Anterior cingulate cortex (tissue), 58 donors: ENCODE measurements around the gene TTBK2.
A peak's percentile ranks its signal among the peaks of the same experiment; 100 is the strongest.
"Not testable (repeated sequence)": the region's sequence is repeated elsewhere in the genome, so short reads cannot be mapped to it uniquely, and the experiment has no call there.

Source experiments
- DNase-seq, 58 donors: peaks; one replicate each; lab custom pipeline; 2025; lab: John Stamatoyannopoulos, UW

Gene TTBK2

DNA sequence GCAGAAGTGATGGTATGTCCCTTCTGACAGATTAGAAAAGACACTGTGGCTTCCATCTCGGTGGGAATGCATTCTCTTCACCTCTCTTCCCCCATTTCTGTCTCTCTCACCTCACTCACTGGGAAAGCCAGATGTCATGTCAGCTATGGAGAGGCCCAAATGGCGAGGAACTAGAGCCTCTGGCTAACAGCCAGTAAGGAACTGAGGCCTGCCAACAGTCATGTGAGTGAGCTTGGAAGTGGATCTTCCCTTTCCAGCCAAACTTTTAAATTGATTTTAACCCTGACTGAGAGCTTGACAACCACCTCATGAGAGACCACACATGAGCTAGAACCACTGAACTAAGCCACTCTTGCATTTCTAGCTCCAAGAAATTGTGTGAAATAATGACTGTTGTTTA, 148.4 kb downstream of the TTBK2 start:
- DNase-seq = peak in 11 of 58 donors; percentile 1 to 31 (median 3)

DNA sequence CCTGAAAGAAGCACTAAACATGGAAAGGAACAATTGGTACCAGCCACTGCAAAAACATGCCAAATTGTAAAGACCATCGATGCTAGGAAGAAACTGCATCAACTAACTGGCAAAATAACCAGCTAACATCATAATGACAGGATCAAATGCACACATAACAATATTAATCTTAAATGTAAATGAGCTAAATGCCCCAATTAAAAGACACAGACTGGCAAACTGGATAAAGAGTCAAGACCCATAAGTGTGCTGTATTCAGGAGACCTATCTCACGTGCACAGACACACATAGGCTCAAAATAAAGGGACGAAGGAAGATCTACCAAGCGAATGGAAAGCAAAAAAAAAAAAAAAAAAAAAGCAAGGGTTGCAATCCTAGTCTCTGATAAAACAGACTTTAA, 154.5 kb downstream of the TTBK2 start:
- DNase-seq = not testable (repeated sequence)

DNA sequence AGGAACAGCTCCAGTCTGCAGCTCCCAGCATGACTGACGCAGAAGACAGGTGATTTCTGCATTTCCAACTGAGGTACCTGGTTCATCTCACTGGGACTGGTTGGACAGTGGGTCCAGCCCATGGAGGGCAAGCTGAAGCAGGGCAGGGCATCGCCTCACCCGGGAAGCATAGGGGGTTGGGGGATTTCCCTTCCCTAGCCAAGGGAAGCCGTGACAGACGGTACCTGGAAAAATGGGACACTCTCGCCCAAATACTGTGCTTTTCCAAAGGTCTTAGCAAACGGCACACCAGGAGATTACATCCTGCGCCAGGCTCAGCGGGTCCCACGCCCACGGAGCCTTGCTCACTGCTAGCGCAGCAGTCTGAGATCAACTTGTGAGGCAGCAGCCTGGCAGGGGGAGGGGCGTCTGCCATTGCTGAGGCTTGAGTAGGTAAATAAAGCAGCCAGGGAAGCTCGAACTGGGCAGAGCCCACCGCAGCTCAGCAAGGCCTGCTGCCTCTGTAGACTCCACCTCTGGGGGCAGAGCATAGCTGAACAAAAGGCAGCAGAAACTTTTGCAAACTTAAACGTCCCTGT, 156.3 kb downstream of the TTBK2 start:
- DNase-seq = peak in 9 of 58 donors; percentile 5 to 52 (median 14)

DNA sequence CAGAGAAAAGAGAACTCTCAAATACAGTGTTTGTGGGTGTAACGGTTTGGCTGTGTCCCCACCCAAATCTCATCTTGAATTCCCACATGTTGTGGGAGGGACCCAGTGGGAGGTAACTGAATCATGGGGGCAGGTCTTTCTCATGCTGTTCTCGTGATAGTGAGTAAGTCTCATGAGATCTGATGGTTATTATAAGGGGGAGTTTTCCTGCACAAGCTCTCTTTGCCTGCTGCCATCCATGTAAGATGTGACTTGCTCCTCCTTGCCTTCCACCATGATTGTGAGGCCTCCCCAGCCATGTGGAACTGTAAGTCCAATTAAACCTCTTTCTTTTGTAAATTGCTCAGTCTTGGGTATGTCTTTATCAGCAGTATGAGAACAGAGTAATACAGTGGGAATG, 158.8 kb downstream of the TTBK2 start:
- DNase-seq = not testable (repeated sequence)

DNA sequence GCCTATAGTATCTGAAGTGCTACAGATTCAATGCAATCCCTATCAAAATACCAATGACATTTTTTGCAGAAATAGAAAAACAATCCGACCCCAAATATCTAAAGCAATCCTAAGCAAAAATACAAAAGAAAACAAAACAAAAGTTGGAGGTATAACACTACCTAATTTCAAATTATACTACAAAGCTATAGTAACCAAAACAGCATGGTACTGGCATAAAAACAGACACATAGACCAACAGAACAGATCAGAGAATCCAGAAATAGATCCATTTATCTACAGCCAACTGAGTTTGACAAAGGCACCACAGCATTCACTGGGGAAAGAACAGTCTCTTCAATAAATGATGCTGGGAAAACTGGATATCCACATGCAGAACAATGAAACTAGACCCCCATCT, 159.8 kb downstream of the TTBK2 start:
- no peak for DNase-seq

DNA sequence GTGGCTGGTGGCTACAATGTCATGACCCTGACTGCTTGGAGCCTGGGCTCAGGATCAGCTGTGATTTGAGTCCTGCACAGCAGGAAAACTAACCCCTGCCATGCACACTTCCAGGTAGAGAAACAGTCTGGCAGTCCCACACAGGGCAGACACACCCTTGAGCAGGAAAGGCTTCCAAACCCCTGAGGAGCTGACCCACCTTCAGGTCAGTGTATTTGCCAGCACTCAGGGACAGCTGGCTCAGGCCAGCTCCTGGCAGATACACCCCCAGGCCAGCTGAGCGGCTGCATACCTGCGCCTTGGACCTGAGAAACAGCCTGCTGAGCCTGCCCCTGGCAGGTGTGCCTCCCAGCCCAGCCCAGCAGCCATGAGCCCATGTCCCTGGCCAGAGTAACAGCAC, 161.5 kb downstream of the TTBK2 start:
- DNase-seq = no peak

DNA sequence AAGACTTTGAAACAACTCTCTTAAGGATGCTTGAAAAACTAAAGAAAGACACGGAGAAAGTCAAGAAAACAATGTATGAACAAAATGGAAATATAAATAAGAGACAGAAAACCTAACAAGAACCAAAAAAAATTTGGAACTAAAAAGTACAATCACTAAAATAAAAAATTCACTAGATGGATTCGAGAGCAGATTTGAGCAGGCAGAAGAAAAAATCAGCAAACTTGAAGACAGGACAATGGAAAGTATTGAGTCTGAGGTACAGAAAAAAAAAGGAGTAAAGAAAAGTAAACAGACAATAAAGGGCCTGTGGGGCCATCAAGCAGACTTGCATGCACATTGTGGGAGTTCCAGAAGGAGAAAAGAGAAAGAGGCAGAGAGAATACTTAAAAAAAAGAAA, 170.3 kb downstream of the TTBK2 start:
- DNase-seq = no peak

DNA sequence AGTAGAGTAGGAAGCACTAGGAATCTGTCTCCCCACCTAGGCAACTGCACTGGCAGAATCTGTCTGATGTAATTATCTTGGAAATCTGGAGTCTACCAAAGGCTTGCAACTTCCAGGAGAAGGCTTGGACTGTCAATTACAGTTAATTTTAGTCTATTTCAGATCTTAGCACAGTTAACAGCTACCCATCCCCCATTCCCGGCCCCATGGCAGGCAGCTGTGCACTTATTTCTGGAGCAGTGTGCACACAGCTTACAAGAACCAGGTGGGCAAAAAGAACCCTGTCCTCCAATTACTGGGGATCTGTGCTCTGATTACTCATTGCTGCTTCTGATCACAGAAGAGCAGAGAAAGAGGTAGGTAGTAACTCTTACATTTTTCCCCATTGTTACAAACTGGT, 171.3 kb downstream of the TTBK2 start:
- DNase-seq = no peak

DNA sequence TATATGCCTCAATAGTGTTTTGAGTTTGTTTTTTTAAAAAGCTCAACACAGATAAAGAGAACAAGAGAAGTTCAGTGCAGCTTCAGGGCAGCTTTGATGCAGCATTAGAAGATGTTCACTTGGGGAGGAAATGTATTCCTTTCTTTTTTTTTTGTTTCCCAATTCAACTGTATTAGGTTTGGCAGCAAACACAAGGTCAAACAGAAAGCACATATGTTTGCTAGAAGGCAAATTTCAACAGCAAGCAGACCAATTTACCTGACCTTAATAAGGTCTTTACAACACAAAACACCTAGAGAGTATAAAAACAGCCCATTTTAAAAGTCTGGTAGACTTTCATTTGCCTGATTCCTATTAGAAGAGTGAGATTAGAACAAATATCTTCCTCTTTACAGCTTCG, 176.4 kb downstream of the TTBK2 start:
- DNase-seq = no peak

DNA sequence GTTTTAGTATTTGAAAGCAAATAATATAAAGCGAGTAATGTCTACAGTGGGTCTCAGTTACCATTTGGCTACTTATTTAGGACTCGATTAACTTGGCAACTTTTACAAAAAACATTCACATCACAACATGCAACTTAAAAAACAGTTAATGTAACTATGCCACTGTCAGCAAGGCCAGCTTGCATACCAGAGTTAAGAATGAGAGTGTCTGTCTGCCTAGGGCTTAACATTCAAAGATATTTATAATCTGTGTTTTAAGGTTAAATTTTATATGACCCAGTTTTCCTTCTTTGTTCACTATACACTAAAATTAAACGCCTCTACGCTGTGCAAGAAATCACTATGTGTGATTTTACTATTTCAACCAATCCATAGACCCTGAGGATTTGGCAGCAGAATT, 178.4 kb downstream of the TTBK2 start:
- DNase-seq = no peak

DNA sequence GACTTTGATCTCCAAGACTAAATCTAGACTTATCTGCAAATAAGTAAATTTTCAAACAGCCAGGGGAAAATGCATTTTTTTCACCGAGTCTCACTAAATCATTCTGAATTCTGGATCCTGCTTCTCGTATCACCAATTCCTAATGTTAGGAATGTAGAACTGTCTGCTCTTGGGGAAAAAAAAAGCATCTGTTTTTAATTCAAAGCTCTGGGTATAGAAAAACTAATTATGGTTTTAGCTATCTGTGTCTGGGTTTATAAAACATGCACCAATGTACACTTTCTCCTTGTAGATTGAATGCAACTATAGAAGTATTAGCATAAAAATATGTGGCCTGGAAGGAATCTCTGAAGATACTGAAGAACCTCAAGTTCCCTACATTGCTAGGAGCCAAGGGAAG, 178.9 kb downstream of the TTBK2 start:
- DNase-seq = no peak

DNA sequence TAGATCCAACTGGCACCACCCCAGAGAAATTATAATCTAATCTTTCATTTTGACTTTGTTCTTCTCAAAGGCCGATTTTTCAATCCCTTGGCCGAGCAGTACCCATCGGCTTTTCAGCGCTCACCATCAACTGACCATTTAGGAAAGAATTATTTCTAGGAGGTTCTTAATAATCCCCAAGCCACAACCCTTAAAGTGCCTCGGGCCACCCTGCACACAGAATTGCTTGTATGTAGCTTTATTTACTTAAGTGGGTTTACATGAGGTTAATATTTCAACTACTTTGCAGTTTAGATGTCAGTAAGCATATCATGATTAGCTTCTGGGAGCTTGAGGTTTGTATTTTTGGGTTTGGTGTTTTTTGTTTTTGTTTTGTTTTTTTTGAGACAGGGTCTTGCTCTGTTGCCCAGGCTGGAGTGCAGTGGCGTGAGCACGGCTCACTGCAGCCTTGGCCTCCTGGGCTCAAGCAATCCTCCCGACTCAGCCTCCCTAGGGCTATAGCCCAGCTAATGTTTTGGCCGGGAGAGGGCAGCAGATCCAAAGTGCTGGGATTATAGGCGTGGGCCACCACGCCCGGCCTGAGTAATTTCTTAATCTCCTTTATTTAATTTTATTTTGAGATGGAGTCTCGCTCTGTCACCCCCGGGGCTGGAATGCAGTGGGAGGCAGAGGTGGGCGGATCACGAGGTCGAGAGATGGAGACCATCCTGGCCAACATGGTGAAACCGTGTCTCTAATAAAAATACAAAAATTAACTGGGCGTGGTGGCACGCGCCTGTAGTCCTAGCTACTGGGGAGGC, 182.8 kb downstream of the TTBK2 start:
- DNase-seq = no peak

DNA sequence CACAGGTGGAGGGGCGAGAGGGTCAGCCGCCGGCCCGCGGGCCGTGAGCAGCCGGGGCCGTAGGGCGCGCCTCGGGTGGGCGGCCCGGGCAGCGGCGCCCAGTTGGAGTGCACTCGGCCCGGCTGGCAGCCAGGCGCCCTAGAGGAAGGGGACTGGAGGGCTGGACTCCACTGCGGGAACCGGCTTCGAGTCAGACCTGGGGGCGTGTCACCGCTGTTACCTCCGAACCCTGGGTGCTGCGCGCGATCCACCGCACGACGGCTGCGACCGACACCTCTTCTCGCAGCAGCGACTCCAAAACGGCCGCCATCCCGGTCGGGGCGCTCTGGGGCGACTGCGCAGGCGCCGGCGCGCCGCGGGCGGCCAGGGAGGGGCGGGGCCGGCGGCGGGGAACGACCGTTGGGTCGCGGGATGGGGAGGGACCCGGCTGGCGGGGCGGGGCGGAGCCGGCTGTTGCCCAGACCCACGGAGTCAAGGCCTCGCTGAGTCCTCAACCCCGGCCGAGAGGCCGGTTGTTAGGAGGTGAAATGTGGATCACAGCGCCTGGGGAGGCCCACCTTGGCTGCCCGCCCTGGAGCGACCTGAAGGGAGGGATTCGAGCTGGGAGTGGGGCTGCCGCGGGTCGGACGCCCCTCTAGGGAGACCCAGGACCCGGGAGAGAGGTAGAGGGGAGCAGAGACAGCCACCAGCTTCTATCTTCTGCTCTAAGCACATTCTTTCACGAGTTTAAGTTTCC, 183.6 kb downstream of the TTBK2 start, which contains the start of gene CDAN1:
TSS of gene CDAN1 (minus strand) at position 336 of the 736 bp plus-strand sequence. CDS start at position 310, 26 bp downstream.
- DNase-seq = peak in 57 of 58 donors; percentile 39 to 91 (median 82)

DNA sequence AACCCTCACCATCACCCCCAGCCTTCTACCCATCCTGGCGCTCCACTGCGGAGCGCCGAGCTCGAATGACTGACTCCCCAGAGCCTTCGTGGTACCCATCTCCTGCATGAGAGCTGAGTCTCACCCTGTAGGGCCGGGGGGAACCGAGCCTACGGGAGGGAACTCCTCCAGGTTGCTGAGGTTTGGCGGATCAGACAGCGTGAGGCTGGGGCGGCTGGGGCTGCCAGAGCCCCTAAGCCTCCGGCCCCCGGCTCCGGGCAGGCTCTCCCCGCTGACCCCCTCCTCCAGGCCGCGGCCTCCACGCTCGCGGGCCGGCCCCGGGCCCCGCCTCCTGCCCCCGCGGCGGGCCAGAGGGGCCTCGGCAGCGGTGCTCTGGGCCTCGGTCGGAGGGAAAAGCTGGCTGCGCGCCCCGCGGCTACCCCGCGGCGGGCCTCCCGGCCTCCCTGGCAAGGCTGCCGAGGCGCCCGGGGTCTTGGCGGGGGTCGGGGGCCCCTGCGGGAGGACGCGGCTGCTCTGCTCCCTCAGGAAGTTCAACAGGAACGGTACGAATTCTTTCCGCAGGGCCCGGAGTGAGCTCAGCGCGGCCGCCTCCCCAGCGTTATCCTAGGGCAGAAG, 184.3 kb downstream of the TTBK2 start:
- DNase-seq = peak in 1 of 58 donors; percentile 41

DNA sequence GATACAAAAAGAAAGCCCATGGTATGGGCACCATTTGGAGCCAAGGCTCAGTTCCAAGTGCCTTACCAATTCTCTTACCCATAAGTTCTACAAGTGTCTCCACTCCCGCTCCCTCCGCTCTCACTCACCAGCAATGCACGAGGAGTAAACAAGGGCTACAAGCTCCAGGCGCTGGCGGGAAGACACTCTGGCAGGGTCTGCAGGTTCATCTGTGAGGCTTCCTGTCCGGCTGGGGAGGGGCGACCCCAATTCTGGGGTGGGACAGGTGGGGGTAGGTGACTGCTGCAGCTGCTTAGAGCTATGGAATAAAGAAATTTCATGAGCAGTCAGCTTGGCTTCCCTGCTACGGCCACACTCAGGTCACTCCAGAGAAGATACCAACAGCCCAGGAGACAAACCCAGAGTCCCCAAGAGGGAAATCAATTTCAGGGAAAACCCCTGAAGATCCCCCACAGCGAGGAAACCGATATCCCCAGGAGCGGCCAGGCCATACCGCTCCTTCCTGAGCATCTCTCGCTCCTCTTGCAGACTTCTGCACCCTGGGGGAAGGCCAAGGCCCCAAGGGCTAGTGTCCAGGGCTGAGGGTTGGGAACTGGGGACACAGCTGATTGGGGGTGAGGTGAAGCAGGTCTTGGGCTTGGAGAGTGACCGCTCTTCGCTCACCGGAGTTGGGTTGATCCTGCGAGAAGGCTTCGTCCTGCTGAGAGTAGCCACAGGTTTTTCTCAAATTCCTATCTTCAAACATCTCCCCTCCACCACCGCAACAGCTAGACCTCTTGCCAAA, 185.0 kb downstream of the TTBK2 start:
- DNase-seq = no peak

DNA sequence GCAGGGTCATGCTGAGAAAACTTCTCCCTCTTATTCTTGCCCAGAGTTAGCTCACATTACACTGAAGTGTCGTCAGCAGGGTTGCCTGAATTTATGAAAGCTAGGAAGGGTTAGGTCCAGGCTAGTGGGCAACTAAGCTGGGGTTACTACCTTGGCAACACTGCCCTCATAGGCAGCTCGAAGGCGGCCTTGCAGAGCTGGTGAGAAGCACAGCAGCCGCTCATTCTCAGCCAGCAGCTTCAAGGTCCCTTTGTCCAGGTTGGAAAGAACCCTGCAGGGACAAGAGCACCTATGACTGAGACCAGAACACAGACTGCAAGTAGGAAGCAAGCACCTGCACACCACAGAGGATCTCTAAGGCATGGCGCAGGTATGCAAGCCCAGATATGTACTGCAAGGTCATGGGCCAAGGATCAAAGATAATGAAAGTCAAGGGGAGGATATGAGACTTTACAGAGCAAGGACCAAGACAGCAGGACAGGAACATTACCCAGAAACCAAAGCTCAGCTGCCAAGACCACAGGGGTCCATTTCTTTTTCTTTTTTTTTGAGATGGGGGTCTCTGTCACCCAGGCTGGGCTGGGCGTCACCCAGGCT, 186.4 kb downstream of the TTBK2 start:
- DNase-seq = no peak

DNA sequence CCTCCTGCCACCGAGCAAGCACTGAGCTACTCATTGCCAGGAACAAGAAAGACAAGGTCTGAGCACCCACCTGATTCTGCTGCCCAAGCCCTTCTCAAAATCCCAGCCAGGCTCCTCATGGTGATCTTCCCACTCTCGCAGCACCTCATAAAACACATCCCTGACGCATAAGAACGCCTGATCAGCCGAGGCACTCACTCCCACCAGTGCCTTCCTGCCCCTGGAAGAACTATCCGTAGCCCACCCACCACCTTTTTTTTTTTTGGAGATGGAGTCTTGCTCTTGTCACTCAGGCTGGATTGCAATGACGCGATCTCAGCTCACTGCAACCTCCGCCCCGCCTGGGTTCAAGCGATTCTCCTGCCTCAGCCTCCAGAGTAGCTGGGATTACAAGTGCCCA, 187.6 kb downstream of the TTBK2 start:
- no peak for DNase-seq

DNA sequence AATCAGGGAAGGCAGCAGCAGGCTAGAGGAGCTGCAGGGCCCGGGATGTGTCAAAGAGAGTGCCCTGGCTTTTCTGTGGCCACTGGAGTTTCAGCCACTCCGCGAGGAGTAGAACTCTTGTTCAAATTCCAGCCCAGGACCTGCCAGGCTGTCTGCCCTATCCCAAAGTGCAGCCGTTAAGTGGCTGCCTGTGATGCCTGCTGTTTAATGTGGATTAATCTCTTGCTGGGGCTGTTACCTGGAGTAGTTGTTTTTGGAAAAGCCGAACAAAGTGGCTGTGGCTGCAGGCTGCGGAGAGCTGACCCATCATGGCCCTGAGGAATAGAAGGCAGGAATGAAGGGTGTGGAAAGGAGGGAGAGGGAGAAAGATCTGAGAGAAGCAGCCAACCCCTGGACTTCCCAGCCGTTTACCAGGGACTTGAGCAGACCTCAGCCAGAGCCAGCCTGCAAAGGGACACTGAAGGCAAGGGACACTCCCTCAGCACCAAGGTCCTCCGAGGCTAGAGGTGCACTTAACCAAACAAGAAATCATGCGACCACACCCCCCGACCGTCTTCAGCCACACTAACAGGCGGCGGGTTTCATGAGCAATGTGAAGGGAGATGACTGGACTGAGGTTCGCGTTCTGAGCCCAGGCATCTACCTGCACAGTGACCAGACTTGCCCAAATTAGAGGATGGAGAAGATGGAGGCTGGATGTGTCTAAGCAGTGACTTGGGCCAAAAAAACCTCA, 188.3 kb downstream of the TTBK2 start:
- no peak for DNase-seq

DNA sequence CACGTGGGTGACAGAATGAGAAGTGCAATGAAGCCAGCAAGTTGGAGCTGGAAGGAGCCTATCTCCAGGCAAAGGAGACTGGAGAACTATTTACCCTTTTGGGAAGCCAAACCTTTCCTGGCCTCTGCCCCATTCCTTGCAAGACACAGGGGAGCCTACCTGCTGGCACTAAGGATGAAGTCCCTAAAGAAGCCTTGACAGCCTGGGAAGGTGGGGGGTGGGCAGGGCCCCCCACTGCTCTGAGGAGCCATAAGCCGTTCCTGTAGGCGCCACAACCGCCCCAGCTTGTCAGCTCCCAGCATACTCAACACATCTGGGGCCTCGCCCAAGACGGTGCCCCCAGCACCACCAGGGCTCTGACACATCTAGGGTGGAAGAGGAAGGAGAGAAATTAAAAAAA, 189.1 kb downstream of the TTBK2 start:
- DNase-seq = no peak
